HEK293 (cell line): ENCODE results near the gene ABCA12.

Experiments used
- BCL11B ChIP-seq: fragments of 450-650 bp; formaldehyde crosslinking; IDR thresholded peaks from 2 replicates; pipeline ENCODE4 v1.5.1; 2016; ENCODE audit warnings: low read depth, missing biosample characterization, missing genetic modification characterization
- CTCF ChIP-seq: fragments of 450-650 bp; formaldehyde crosslinking; IDR thresholded peaks from 2 replicates; pipeline ENCODE4 v1.5.1; 2016; ENCODE audit warnings: missing biosample characterization, missing genetic modification characterization
- SP2 ChIP-seq: fragments of 450-650 bp; formaldehyde crosslinking; IDR thresholded peaks from 2 replicates; pipeline ENCODE4 v1.5.1; 2016; ENCODE audit warnings: missing biosample characterization, missing genetic modification characterization
- TSHZ1 ChIP-seq: fragments of 450-650 bp; formaldehyde crosslinking; IDR thresholded peaks from 2 replicates; pipeline ENCODE4 v1.5.1; 2016; ENCODE audit warnings: missing biosample characterization, missing genetic modification characterization, borderline replicate concordance
- ZNF175 ChIP-seq: fragments of 450-650 bp; formaldehyde crosslinking; IDR thresholded peaks from 2 replicates; pipeline ENCODE4 v1.5.1; 2016; ENCODE audit warnings: missing biosample characterization, missing genetic modification characterization
- TF ChIP-seq, protein P1 (sequence below): IDR thresholded peaks from 2 replicates; pipeline ENCODE4 v1.6.1; 2011; ENCODE audit warnings: mild to moderate bottlenecking, low read depth, low read length, borderline replicate concordance

GRCh38 chr2:215022910-215023309, 115.5 kb downstream of the ABCA12 start:
- TF ChIP-seq TSHZ1 (no peak), CTCF (tag by site-specific recombination) (no peak), BCL11B (tag by site-specific recombination) (no peak), ZNF175 (tag by site-specific recombination) (no peak), SP2 (tag by site-specific recombination) (no peak)
- TF ChIP-seq, protein P1, sequence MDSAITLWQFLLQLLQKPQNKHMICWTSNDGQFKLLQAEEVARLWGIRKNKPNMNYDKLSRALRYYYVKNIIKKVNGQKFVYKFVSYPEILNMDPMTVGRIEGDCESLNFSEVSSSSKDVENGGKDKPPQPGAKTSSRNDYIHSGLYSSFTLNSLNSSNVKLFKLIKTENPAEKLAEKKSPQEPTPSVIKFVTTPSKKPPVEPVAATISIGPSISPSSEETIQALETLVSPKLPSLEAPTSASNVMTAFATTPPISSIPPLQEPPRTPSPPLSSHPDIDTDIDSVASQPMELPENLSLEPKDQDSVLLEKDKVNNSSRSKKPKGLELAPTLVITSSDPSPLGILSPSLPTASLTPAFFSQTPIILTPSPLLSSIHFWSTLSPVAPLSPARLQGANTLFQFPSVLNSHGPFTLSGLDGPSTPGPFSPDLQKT = no peak
